ENCODE measurements around the gene SLC6A8. TPM values are rescaled to one million over a fixed set of nuclear protein-coding genes. Genes with fewer than 3 reads are reported as not detected.
A peak's percentile ranks its signal among the peaks of the same experiment; 100 is the strongest.

Gene SLC6A8
- 5.9 and 6.0 TPM in 2 replicates for total RNA-seq

- peak within 1 kb of the TSS; percentile 66 for H3K4me3 Mint-ChIP-seq
- no peaks in the 10 kb centered on the region for H3K36me3 Mint-ChIP-seq (ENCODE audit: low read depth)
- no peak within 1 kb of the TSS for H3K27ac Mint-ChIP-seq
- peaks cover 10% of the 10 kb centered on the region for H3K27me3 Mint-ChIP-seq (ENCODE audit: insufficient read depth)
- no peaks in the 10 kb centered on the region for H3K9me3 Mint-ChIP-seq
- H3K4me1 Mint-ChIP-seq (ENCODE audit: low read depth), result no peaks in the 10 kb centered on the region
- intact Hi-C loops (cut with micrococcal nuclease), result no loop called here
- peak; percentile 6 for DNase-seq (ENCODE audit: low spot score)
Measured at GRCh38 chrX:153687121-153688039, at the start of gene SLC6A8. Gene SLC6A8 (plus strand): TSS chrX:153687926. CDS start chrX:153688575, 649 bp downstream.

- H3K27me3 Mint-ChIP-seq (ENCODE audit: insufficient read depth), result peaks cover 9% of the 10 kb centered on the region
- no peaks in the 10 kb centered on the region for H3K36me3 Mint-ChIP-seq (ENCODE audit: low read depth)
- H3K9me3 Mint-ChIP-seq, result no peaks in the 10 kb centered on the region
- H3K27ac Mint-ChIP-seq, result no peak overlapping the region
- peaks cover 4% of the 10 kb centered on the region for H3K4me1 Mint-ChIP-seq (ENCODE audit: low read depth)
- intact Hi-C loops (cut with micrococcal nuclease), result no loop called here
- H3K4me3 Mint-ChIP-seq, result no peak overlapping the region
- DNase-seq (ENCODE audit: low spot score), result no peak
Measured at GRCh38 chrX:153638041-153638371, 49.7 kb upstream of the SLC6A8 start.

- H3K9me3 Mint-ChIP-seq, result no peaks in the 10 kb centered on the region
- DNase-seq (ENCODE audit: low spot score), result no peak
- no peak overlapping the region for H3K4me3 Mint-ChIP-seq
- peaks cover 5% of the 10 kb centered on the region for H3K4me1 Mint-ChIP-seq (ENCODE audit: low read depth)
- no peaks in the 10 kb centered on the region for H3K36me3 Mint-ChIP-seq (ENCODE audit: low read depth)
- peaks cover 15% of the 10 kb centered on the region for H3K27me3 Mint-ChIP-seq (ENCODE audit: insufficient read depth)
- intact Hi-C loops (cut with micrococcal nuclease), result no loop called here
- no peak overlapping the region for H3K27ac Mint-ChIP-seq
Measured at GRCh38 chrX:153638436-153639176, 49.1 kb upstream of the SLC6A8 start.

- DNase-seq (ENCODE audit: low spot score), result no peak
- Mint-ChIP-seq H3K27ac (no peak overlapping the region), H3K4me3 (no peak overlapping the region), H3K4me1 (ENCODE audit: low read depth) (peaks cover 5% of the 10 kb centered on the region), H3K27me3 (ENCODE audit: insufficient read depth) (peaks cover 15% of the 10 kb centered on the region), H3K9me3 (no peaks in the 10 kb centered on the region), H3K36me3 (ENCODE audit: low read depth) (no peaks in the 10 kb centered on the region)
- intact Hi-C loops (cut with micrococcal nuclease), result no loop called here
Measured at GRCh38 chrX:153639177-153640044, 48.3 kb upstream of the SLC6A8 start.

GRCh38 chrX:153640045-153640686 is 47.6 kb upstream of the SLC6A8 start:
- no peak overlapping the region for H3K4me3 Mint-ChIP-seq
- no peak for DNase-seq (ENCODE audit: low spot score)
- H3K4me1 Mint-ChIP-seq (ENCODE audit: low read depth), result peaks cover 5% of the 10 kb centered on the region
- no peak overlapping the region for H3K27ac Mint-ChIP-seq
- H3K27me3 Mint-ChIP-seq (ENCODE audit: insufficient read depth), result peaks cover 18% of the 10 kb centered on the region
- no peaks in the 10 kb centered on the region for H3K9me3 Mint-ChIP-seq
- intact Hi-C loops (cut with micrococcal nuclease), result no loop called here
- no peaks in the 10 kb centered on the region for H3K36me3 Mint-ChIP-seq (ENCODE audit: low read depth)

- intact Hi-C loops (cut with micrococcal nuclease), result no loop called here
- H3K9me3 Mint-ChIP-seq, result no peaks in the 10 kb centered on the region
Measured at GRCh38 chrX:153640736-153641575, 46.8 kb upstream of the SLC6A8 start.

GRCh38 chrX:153641627-153642026 is 46.1 kb upstream of the SLC6A8 start:
- Mint-ChIP-seq H3K27ac (no peak overlapping the region), H3K9me3 (no peaks in the 10 kb centered on the region), H3K27me3 (ENCODE audit: insufficient read depth) (peaks cover 30% of the 10 kb centered on the region), H3K36me3 (ENCODE audit: low read depth) (no peaks in the 10 kb centered on the region), H3K4me3 (no peak overlapping the region), H3K4me1 (ENCODE audit: low read depth) (peaks cover 5% of the 10 kb centered on the region)
- DNase-seq (ENCODE audit: low spot score), result no peak
- intact Hi-C loops (cut with micrococcal nuclease), result no loop called here

More at GRCh38 chrX:153640736-153641575, 46.8 kb upstream of the SLC6A8 start:
- Mint-ChIP-seq H3K36me3 (ENCODE audit: low read depth) (no peaks in the 10 kb centered on the region), H3K4me3 (no peak overlapping the region), H3K27ac (no peak overlapping the region), H3K4me1 (ENCODE audit: low read depth) (peaks cover 5% of the 10 kb centered on the region), H3K27me3 (ENCODE audit: insufficient read depth) (peaks cover 26% of the 10 kb centered on the region)
- no peak for DNase-seq (ENCODE audit: low spot score)

- H3K36me3 Mint-ChIP-seq (ENCODE audit: low read depth), result no peaks in the 10 kb centered on the region
- no peaks in the 10 kb centered on the region for H3K9me3 Mint-ChIP-seq
- intact Hi-C loops (cut with micrococcal nuclease), result no loop called here
- no peak overlapping the region for H3K4me3 Mint-ChIP-seq
- H3K4me1 Mint-ChIP-seq (ENCODE audit: low read depth), result peaks cover 5% of the 10 kb centered on the region
- H3K27ac Mint-ChIP-seq, result no peak overlapping the region
- peaks cover 30% of the 10 kb centered on the region for H3K27me3 Mint-ChIP-seq (ENCODE audit: insufficient read depth)
- no peak for DNase-seq (ENCODE audit: low spot score)
Measured at GRCh38 chrX:153642051-153642654, 45.6 kb upstream of the SLC6A8 start.

- Mint-ChIP-seq H3K27me3 (ENCODE audit: insufficient read depth) (peaks cover 30% of the 10 kb centered on the region), H3K9me3 (no peaks in the 10 kb centered on the region), H3K36me3 (ENCODE audit: low read depth) (no peaks in the 10 kb centered on the region), H3K27ac (no peak overlapping the region), H3K4me1 (ENCODE audit: low read depth) (peaks cover 5% of the 10 kb centered on the region), H3K4me3 (peak overlapping the region; percentile 57)
- no peak for DNase-seq (ENCODE audit: low spot score)
- intact Hi-C loops (cut with micrococcal nuclease), result no loop called here
Measured at GRCh38 chrX:153642655-153643430, 44.9 kb upstream of the SLC6A8 start.

- Mint-ChIP-seq H3K4me3 (no peak overlapping the region), H3K27ac (no peak overlapping the region), H3K36me3 (ENCODE audit: low read depth) (no peaks in the 10 kb centered on the region), H3K9me3 (no peaks in the 10 kb centered on the region), H3K4me1 (ENCODE audit: low read depth) (peaks cover 5% of the 10 kb centered on the region), H3K27me3 (ENCODE audit: insufficient read depth) (peaks cover 35% of the 10 kb centered on the region)
- no peak for DNase-seq (ENCODE audit: low spot score)
- intact Hi-C loops (cut with micrococcal nuclease), result no loop called here
Measured at GRCh38 chrX:153643431-153644351, 44.0 kb upstream of the SLC6A8 start.

Data from activated T-helper 1 cell treated with anti-CD3 and anti-CD28 coated beads, Interleukin-12 subunit alpha, Interleukin-12 subunit beta, Interleukin-2, Interleukin-4 antibody, amounts not matched to agents 30 ng/mL and 10 ng/mL and 1 ng/mL, durations not matched to agents 14 hours and 24 hours and 36 hours (primary cell).